OCI-LY7 (cell line): ENCODE measurements around the gene TMEM208. TPM values are rescaled to one million over a fixed set of nuclear protein-coding genes. Genes with fewer than 3 reads are reported as not detected.

Experiments
- BruUV-seq: library from RNA; stranded (reverse); fragments of 400-500 nt; replicated peaks from 2 replicates; lab custom pipeline; 2021; lab: Mats Ljungman, UMichigan
- CTCF ChIA-PET: fragments of 300-600 bp; sonication (Branson Sonifier 250); formaldehyde crosslinking; loops from one replicate; lab custom pipeline; 2022; ENCODE audit warnings: antibody characterized with exemption; ENCODE audit not compliant: unreplicated experiment; lab: Charles Lee
- POLR2A ChIA-PET: fragments of 300-600 bp; sonication (Branson Sonifier 250); formaldehyde crosslinking; loops from one replicate; lab custom pipeline; 2022; ENCODE audit warnings: antibody characterized with exemption; lab: Charles Lee
- DNase-seq: peaks from one replicate; pipeline ENCODE4 v3.0.0-alpha.2; 2015; ENCODE audit warnings: low spot score
- H2AFZ ChIP-seq: fragments of 200-600 bp; sonication (generic), shearing (Covaris generic); 2 replicates; pipeline ENCODE4 v1.6.1; 2014; ENCODE audit warnings: mild to moderate bottlenecking, antibody characterized with exemption, low read length, moderate library complexity
- H3K27ac ChIP-seq: fragments of 200-600 bp; sonication (generic); 2 replicates; pipeline ENCODE4 v1.5.1; 2014; ENCODE audit warnings: mixed run types, low read depth, mild to moderate bottlenecking, moderate library complexity, low read length, inconsistent platforms; ENCODE audit not compliant: poor library complexity, severe bottlenecking
- H3K36me3 ChIP-seq: fragments of 200-600 bp; sonication (generic); 2 replicates; pipeline ENCODE4 v1.6.1; 2014; ENCODE audit warnings: mild to moderate bottlenecking, antibody characterized with exemption, low read length, moderate library complexity, mixed read lengths; ENCODE audit not compliant: insufficient read depth
- H3K4me1 ChIP-seq: fragments of 200-600 bp; sonication (generic); 2 replicates; pipeline ENCODE4 v1.5.1; 2014; ENCODE audit warnings: mild to moderate bottlenecking, low read length; ENCODE audit not compliant: insufficient read depth, poor library complexity, severe bottlenecking
- H3K4me2 ChIP-seq: fragments of 200-600 bp; sonication (generic); 2 replicates; pipeline ENCODE4 v1.6.1; 2014; ENCODE audit warnings: mild to moderate bottlenecking, low read length
- H3K4me3 ChIP-seq: fragments of 200-600 bp; sonication (generic); 2 replicates; pipeline ENCODE4 v1.5.1; 2014; ENCODE audit warnings: mild to moderate bottlenecking, low read depth, low read length; ENCODE audit not compliant: poor library complexity, severe bottlenecking
- H3K79me2 ChIP-seq: fragments of 200-600 bp; sonication (generic); 2 replicates; pipeline ENCODE4 v1.6.1; 2016; ENCODE audit warnings: low read depth, mild to moderate bottlenecking, low read length, moderate library complexity, mixed read lengths; ENCODE audit not compliant: insufficient read depth
- H3K9me2 ChIP-seq: fragments of 200-600 bp; sonication (generic); 2 replicates; pipeline ENCODE4 v1.6.1; 2016; ENCODE audit warnings: mild to moderate bottlenecking, low read length, mixed read lengths; ENCODE audit not compliant: insufficient read depth
- H3K9me3 ChIP-seq: fragments of 200-600 bp; sonication (generic); 2 replicates; pipeline ENCODE4 v1.6.1; 2014; ENCODE audit warnings: mild to moderate bottlenecking, mixed run types, low read length, mixed read lengths
- H4K20me1 ChIP-seq: fragments of 200-600 bp; sonication (generic); 2 replicates; pipeline ENCODE4 v1.6.1; 2014; ENCODE audit warnings: mild to moderate bottlenecking, antibody characterized with exemption, low read length, moderate library complexity, mixed read lengths; ENCODE audit not compliant: insufficient read depth
- CTCF ChIP-seq: fragments of 200-600 bp; sonication (generic); conservative IDR thresholded peaks from 2 replicates; pipeline ENCODE4 v1.5.1; 2014; ENCODE audit warnings: mild to moderate bottlenecking, antibody characterized with exemption, low read length, moderate library complexity, mixed read lengths
- EZH2phosphoT487 ChIP-seq: fragments of 200-600 bp; sonication (generic); IDR thresholded peaks from 2 replicates; pipeline ENCODE4 v1.6.1; 2018; ENCODE audit warnings: low read depth, borderline replicate concordance, mild to moderate bottlenecking, mixed run types, antibody characterized with exemption, low read length, moderate library complexity, mixed read lengths
- intact Hi-C: fragments of 100-400 bp; cut with micrococcal nuclease; formaldehyde crosslinking; loops from one replicate; pipeline ENCODE4 v1.10.0; 2022; ENCODE audit not compliant: unreplicated experiment
- total RNA-seq, 2 experiments: library from RNA; depleted of rRNA in 1 of 2; stranded (reverse); fragments of >200 nt in 1 of 2; shearing (Covaris generic) in 1 of 2; gene quantifications; 2 replicates each; pipeline ENCODE4 v1.2.3, GENCODE V29; 2014 to 2022

Gene TMEM208
- total RNA-seq, 2 experiments from 2014 or later, result 19.9 to 26.4 TPM

- intact Hi-C loops, result no loop called here
- CTCF ChIA-PET, result no interaction called here
- H3K27ac ChIP-seq, result no peak overlapping the region
Measured at GRCh38 chr16:67255553-67256221, 28.8 kb downstream of the TMEM208 start.

DNA sequence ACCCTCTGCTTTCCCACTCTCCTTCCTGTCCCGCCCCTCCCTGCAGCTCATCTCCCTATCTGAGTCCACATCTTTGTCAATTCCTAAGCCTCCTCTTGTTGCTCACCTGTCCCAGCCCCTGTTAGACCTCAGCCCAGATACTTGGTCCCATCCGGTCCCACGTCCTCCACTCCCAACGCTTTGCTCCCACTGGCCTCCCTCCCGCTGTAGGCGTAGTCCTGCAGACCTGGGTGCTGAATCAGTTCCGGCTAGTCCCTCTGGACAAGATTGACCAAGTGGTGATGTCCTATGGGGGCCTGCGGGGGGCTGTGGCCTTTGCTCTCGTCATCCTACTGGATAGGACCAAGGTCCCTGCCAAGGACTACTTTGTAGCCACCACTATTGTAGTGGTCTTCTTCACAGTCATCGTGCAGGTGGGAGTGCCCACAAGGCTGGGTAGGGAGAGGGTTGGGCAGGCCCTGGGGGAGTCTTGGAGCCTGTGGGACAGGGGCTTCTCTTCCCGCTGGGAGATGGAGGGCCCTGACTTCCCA lies 29.8 kb downstream of the TMEM208 start:
- Histone ChIP-seq H3K9me3 (no peaks in the 10 kb centered on the region), H3K4me1 (peaks cover 5% of the 10 kb centered on the region), H3K36me3 (no peaks in the 10 kb centered on the region), H3K9me2 (no peaks in the 10 kb centered on the region), H4K20me1 (no peaks in the 10 kb centered on the region), H3K4me2 (no peak overlapping the region), H3K4me3 (no peak overlapping the region), H3K79me2 (no peaks in the 10 kb centered on the region), H2AFZ (no peak overlapping the region), H3K27ac (no peak overlapping the region)
- ChIA-PET POLR2A (no interaction called here), CTCF (no interaction called here)
- BruUV-seq, result no TSS peak
- TF ChIP-seq EZH2phosphoT487 (no peak), CTCF (no peak)
- intact Hi-C loops, result no loop called here
- DNase-seq, result no peak

More at GRCh38 chr16:67255553-67256221, 28.8 kb downstream of the TMEM208 start:
- no peak overlapping the region for H2AFZ ChIP-seq
- DNase-seq, result no peak
- POLR2A ChIA-PET, result no interaction called here
- no peak overlapping the region for H3K4me2 ChIP-seq
- no peaks in the 10 kb centered on the region for H3K9me3 ChIP-seq
- no TSS peak for BruUV-seq
- H3K4me1 ChIP-seq, result peaks cover under 1% of the 10 kb centered on the region
- TF ChIP-seq EZH2phosphoT487 (no peak), CTCF (no peak)
- H3K79me2 ChIP-seq, result no peaks in the 10 kb centered on the region
- H3K36me3 ChIP-seq, result no peaks in the 10 kb centered on the region
- H3K9me2 ChIP-seq, result no peaks in the 10 kb centered on the region
- no peaks in the 10 kb centered on the region for H4K20me1 ChIP-seq
- H3K4me3 ChIP-seq, result no peak overlapping the region
